Measurements from ENCODE around the gene ACTC1. TPM values are rescaled to one million over a fixed set of nuclear protein-coding genes. Genes with fewer than 3 reads are reported as not detected.

Gene ACTC1
- total and polyA plus RNA-seq, 10 of the 15 experiments (the other 5 are each of a cell fraction or from before 2014, with no cell fraction given): 1.6 TPM; not detected in 9

- Histone ChIP-seq H3K27me3 (replicated peaks in 1 of 2; ENCODE audit: control insufficient read depth in 2 of 2, insufficient read depth in 2 of 2, low read length in 1 of 2) (peaks cover 5 to 6% of the 10 kb centered on the region in 2 experiments; a peak in 3 of 4 replicates), H3K79me2 (ENCODE audit: control insufficient read depth, insufficient read depth, low read length) (no peaks in the 10 kb centered on the region), H3K4me1 (ENCODE audit: control insufficient read depth, insufficient read depth, low read length) (no peaks in the 10 kb centered on the region), H3K9ac (ENCODE audit: control insufficient read depth, insufficient read depth, low read length) (no peak overlapping the region), H3K27ac (ENCODE audit: control insufficient read depth, insufficient read depth) (no peak overlapping the region), H3K4me3 (no peak overlapping the region), H3K36me3 (ENCODE audit: control insufficient read depth in 2 of 2, insufficient read depth in 2 of 2, low read length in 1 of 2) (no peaks in the 10 kb centered on the region), H4K20me1 (ENCODE audit: control insufficient read depth, insufficient read depth) (no peaks in the 10 kb centered on the region; the same call in 1 of the 2 replicates), H3K4me2 (ENCODE audit: control insufficient read depth, insufficient read depth) (no peak overlapping the region), H2AFZ (ENCODE audit: control insufficient read depth, low read depth, low read length) (no peak overlapping the region), H3K9me3 (replicated peaks; ENCODE audit: control insufficient read depth, insufficient read depth, low read length) (no peaks in the 10 kb centered on the region)
- WGBS (ENCODE audit: insufficient coverage, insufficient replicate concordance, low lambda C conversion rate, missing lambda C conversion rate): 0% methylated on average over 2 of the region's 2 CpGs
- ChIA-PET RAD21 (ENCODE audit: unreplicated experiment) (no interaction called here), CTCF (no interaction called here), SMC1A (ENCODE audit: uncharacterized antibody, unreplicated experiment) (no interaction called here), POLR2A (no interaction called here)
- FAIRE-seq (no peak), DNase-seq (ENCODE audit: low read depth, low spot score) (no peak), ATAC-seq (no peak)
- TF ChIP-seq MAX (IDR thresholded peaks at IDR 0.05; ENCODE audit: low read depth, low read length) (no peak), BACH1 (IDR thresholded peaks at IDR 0.05; ENCODE audit: borderline replicate concordance) (no peak)
- TF ChIP-seq, protein P1, sequence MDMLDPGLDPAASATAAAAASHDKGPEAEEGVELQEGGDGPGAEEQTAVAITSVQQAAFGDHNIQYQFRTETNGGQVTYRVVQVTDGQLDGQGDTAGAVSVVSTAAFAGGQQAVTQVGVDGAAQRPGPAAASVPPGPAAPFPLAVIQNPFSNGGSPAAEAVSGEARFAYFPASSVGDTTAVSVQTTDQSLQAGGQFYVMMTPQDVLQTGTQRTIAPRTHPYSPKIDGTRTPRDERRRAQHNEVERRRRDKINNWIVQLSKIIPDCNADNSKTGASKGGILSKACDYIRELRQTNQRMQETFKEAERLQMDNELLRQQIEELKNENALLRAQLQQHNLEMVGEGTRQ (IDR thresholded peaks at IDR 0.05; ENCODE audit: borderline replicate concordance, low read depth, low read length): no peak
- intact Hi-C loops (cut with micrococcal nuclease; ENCODE audit: unreplicated experiment): no loop called here
- in situ Hi-C loops (cut with MboI): no loop called here
- BruUV-seq (replicated peaks): no TSS peak
These were observed 1.4 kb downstream of the ACTC1 start for GRCh38 chr15:34793901-34794300.

- no peak for ATAC-seq
- no peak overlapping the region for H3K4me3 ChIP-seq
- in situ Hi-C loops (cut with MboI) (no loop called here), intact Hi-C loops (cut with micrococcal nuclease; ENCODE audit: unreplicated experiment) (no loop called here)
- ChIA-PET RAD21 (ENCODE audit: unreplicated experiment) (no interaction called here), POLR2A (no interaction called here), CTCF (interaction anchor here (1.2 kb wide), 1 partner anchor 11 kb away, joined by 3 read pairs; no protein-coding TSS in a partner anchor), SMC1A (ENCODE audit: uncharacterized antibody, unreplicated experiment) (no interaction called here)
- no TSS peak for BruUV-seq (replicated peaks)
- no peaks in the 10 kb centered on the region; the same call in 1 of the 2 replicates for H4K20me1 ChIP-seq (ENCODE audit: control insufficient read depth, insufficient read depth)
- peaks cover 5 to 6% of the 10 kb centered on the region in 2 experiments; a peak in 3 of 4 replicates for H3K27me3 ChIP-seq (replicated peaks in 1 of 2; ENCODE audit: control insufficient read depth in 2 of 2, insufficient read depth in 2 of 2, low read length in 1 of 2)
- no peaks in the 10 kb centered on the region for H3K9me3 ChIP-seq (replicated peaks; ENCODE audit: control insufficient read depth, insufficient read depth, low read length)
- DNase-seq (ENCODE audit: low read depth, low spot score): no peak
- H3K36me3 ChIP-seq (ENCODE audit: control insufficient read depth in 2 of 2, insufficient read depth in 2 of 2, low read length in 1 of 2): no peaks in the 10 kb centered on the region
- no peaks in the 10 kb centered on the region for H3K4me1 ChIP-seq (ENCODE audit: control insufficient read depth, insufficient read depth, low read length)
- no peak overlapping the region for H3K9ac ChIP-seq (ENCODE audit: control insufficient read depth, insufficient read depth, low read length)
- WGBS (ENCODE audit: insufficient coverage, insufficient replicate concordance, low lambda C conversion rate, missing lambda C conversion rate): 36% methylated on average over 9 of the region's 9 CpGs
- H3K27ac ChIP-seq (ENCODE audit: control insufficient read depth, insufficient read depth): no peak overlapping the region
- no peaks in the 10 kb centered on the region for H3K79me2 ChIP-seq (ENCODE audit: control insufficient read depth, insufficient read depth, low read length)
- FAIRE-seq: no peak
- no peak overlapping the region for H3K4me2 ChIP-seq (ENCODE audit: control insufficient read depth, insufficient read depth)
- no peak overlapping the region for H2AFZ ChIP-seq (ENCODE audit: control insufficient read depth, low read depth, low read length)
- no peak for TF ChIP-seq RUNX3 (IDR thresholded peaks at IDR 0.05; ENCODE audit: low read length)
- no peak for TF ChIP-seq RELA (IDR thresholded peaks at IDR 0.05; ENCODE audit: borderline replicate concordance, partially characterized antibody)
- no peak for TF ChIP-seq KDM1A (IDR thresholded peaks at IDR 0.05; ENCODE audit: borderline replicate concordance)
- no peak for TF ChIP-seq MYB (IDR thresholded peaks at IDR 0.05; ENCODE audit: borderline replicate concordance, low read depth, low read length)
- no peak for TF ChIP-seq SP1 (IDR thresholded peaks at IDR 0.05; ENCODE audit: low read depth, low read length)
- no peak for TF ChIP-seq ASH2L (IDR thresholded peaks at IDR 0.05; ENCODE audit: borderline replicate concordance, low read depth)
- no peak for TF ChIP-seq IRF5 (IDR thresholded peaks at IDR 0.05; ENCODE audit: borderline replicate concordance)
- no peak for TF ChIP-seq CEBPB (IDR thresholded peaks at IDR 0.05; ENCODE audit: borderline replicate concordance in 1 of 2, low read depth in 2 of 2, low read length in 2 of 2)
- TF ChIP-seq BCL11A (IDR thresholded peaks at IDR 0.05; ENCODE audit: low read depth, low read length): no peak
- no peak for TF ChIP-seq RFX5 (IDR thresholded peaks at IDR 0.05; ENCODE audit: low read depth, low read length)
- no peak for TF ChIP-seq SRF (IDR thresholded peaks at IDR 0.05; ENCODE audit: low read depth in 2 of 2, low read length in 2 of 2)
- no peak for TF ChIP-seq ZSCAN29 (IDR thresholded peaks at IDR 0.05)
- no peak for TF ChIP-seq SPI1 (IDR thresholded peaks at IDR 0.05; ENCODE audit: borderline replicate concordance, insufficient read depth, low read depth, low read length)
- no peak for TF ChIP-seq NFYA (IDR thresholded peaks at IDR 0.05; ENCODE audit: borderline replicate concordance, low read depth, low read length)
These were observed 2.3 kb downstream of the ACTC1 start for GRCh38 chr15:34793071-34793470.

Data from GM12878 (cell line).